RWPE2 (cell line): ENCODE data around the gene TMEM17.
A peak's percentile ranks its signal among the peaks of the same experiment; 100 is the strongest.

Experiments
- ATAC-seq: fragments of 200-7000 bp; cut with Tn5 transposase; 3 replicates; pipeline ENCODE4 v1.9.1; 2021; ENCODE audit warnings: low read depth
- DNase-seq: peaks from one replicate; pipeline ENCODE4 v3.0.0-alpha.2; 2020; ENCODE audit warnings: low spot score
- H3K27ac ChIP-seq: fragments of 450-650 bp; 2 replicates; pipeline ENCODE4 v1.5.1; 2017; ENCODE audit warnings: mild to moderate bottlenecking; ENCODE audit not compliant: poor library complexity, severe bottlenecking
- H3K27me3 ChIP-seq: fragments of 250-450 bp; sonication (Bioruptor Pico); 2 replicates; pipeline ENCODE4 v1.5.1; 2021; ENCODE audit warnings: mild to moderate bottlenecking, moderate library complexity; ENCODE audit not compliant: insufficient read depth, poor library complexity, severe bottlenecking
- H3K36me3 ChIP-seq: fragments of 250-450 bp; sonication (Bioruptor Pico); 2 replicates; pipeline ENCODE4 v1.5.1; 2020; ENCODE audit warnings: low read depth, mild to moderate bottlenecking, moderate library complexity
- H3K4me1 ChIP-seq: fragments of 250-450 bp; sonication (Bioruptor Pico); 2 replicates; pipeline ENCODE4 v1.5.1; 2021; ENCODE audit warnings: mild to moderate bottlenecking, moderate library complexity; ENCODE audit not compliant: insufficient read depth, poor library complexity, severe bottlenecking
- H3K4me3 ChIP-seq: fragments of 250-450 bp; sonication (Bioruptor Pico); 2 replicates; pipeline ENCODE4 v1.5.1; 2021; ENCODE audit warnings: mild to moderate bottlenecking, moderate library complexity; ENCODE audit not compliant: severe bottlenecking
- H3K9me3 ChIP-seq: fragments of 250-450 bp; sonication (Bioruptor Pico); 2 replicates; pipeline ENCODE4 v1.5.1; 2021; ENCODE audit warnings: mild to moderate bottlenecking, moderate library complexity; ENCODE audit not compliant: severe bottlenecking
- CTCF ChIP-seq: fragments of 450-650 bp; IDR thresholded peaks from one replicate; pipeline ENCODE4 v1.5.1; 2017; ENCODE audit warnings: mild to moderate bottlenecking, moderate library complexity; ENCODE audit not compliant: poor library complexity, severe bottlenecking

Gene TMEM17

GRCh38 chr2:62457556-62457955, 48.4 kb downstream of the TMEM17 start:
- no peak for TF ChIP-seq CTCF
- no peak for DNase-seq
- H3K27me3 ChIP-seq: no peaks in the 10 kb centered on the region
- no peaks in the 10 kb centered on the region for H3K36me3 ChIP-seq
- peaks cover 15% of the 10 kb centered on the region for H3K4me1 ChIP-seq
- H3K4me3 ChIP-seq: peak overlapping the region; percentile 41
- peak overlapping the region; percentile 30 for H3K27ac ChIP-seq
- no peaks in the 10 kb centered on the region for H3K9me3 ChIP-seq
- ATAC-seq: no peak

GRCh38 chr2:62456721-62457539, 49.1 kb downstream of the TMEM17 start:
- H3K27ac ChIP-seq: peak overlapping the region; percentile 30
- ATAC-seq (peak; percentile 83), DNase-seq (no peak)
- no peaks in the 10 kb centered on the region for H3K27me3 ChIP-seq
- peak overlapping the region; percentile 41 for H3K4me3 ChIP-seq
- TF ChIP-seq CTCF: peak; percentile 97
- no peaks in the 10 kb centered on the region for H3K9me3 ChIP-seq
- no peaks in the 10 kb centered on the region for H3K36me3 ChIP-seq
- H3K4me1 ChIP-seq: peaks cover 15% of the 10 kb centered on the region

- ATAC-seq (no peak), DNase-seq (no peak)
- TF ChIP-seq CTCF: no peak
- Histone ChIP-seq H3K27me3 (no peaks in the 10 kb centered on the region), H3K9me3 (no peaks in the 10 kb centered on the region), H3K4me1 (peaks cover 15% of the 10 kb centered on the region), H3K36me3 (no peaks in the 10 kb centered on the region), H3K27ac (peak overlapping the region; percentile 30), H3K4me3 (no peak overlapping the region)
Measured at GRCh38 chr2:62455957-62456692, 49.9 kb downstream of the TMEM17 start.

GRCh38 chr2:62453955-62454354, 52.0 kb downstream of the TMEM17 start:
- Histone ChIP-seq H3K4me1 (peaks cover 15% of the 10 kb centered on the region), H3K36me3 (no peaks in the 10 kb centered on the region), H3K9me3 (no peaks in the 10 kb centered on the region), H3K27ac (no peak overlapping the region), H3K27me3 (no peaks in the 10 kb centered on the region), H3K4me3 (no peak overlapping the region)
- TF ChIP-seq CTCF: no peak
- no peak for DNase-seq
- ATAC-seq: no peak
